Body of pancreas (tissue), 4 donors: Measurements from ENCODE around the gene MAGI3.

ENCODE experiments used
- POLR2A ChIP-seq, 3 donors: fragments of 450-650 bp; IDR thresholded peaks; one replicate each; pipeline ENCODE4 v1.6.1; 2016; ENCODE audit warnings: antibody characterized with exemption in 3 of 3, mild to moderate bottlenecking in 2 of 3
- TF ChIP-seq, protein P1 (sequence below), 7 experiments: fragments of 450-650 bp in 4 of 7; fragments of 200-600 bp in 3 of 7; sonication (generic) in 3 of 7; IDR thresholded peaks; one replicate each; pipeline ENCODE4 v1.5.1; 2016 to 2019; ENCODE audit warnings: antibody characterized with exemption in 7 of 7

DNA sequence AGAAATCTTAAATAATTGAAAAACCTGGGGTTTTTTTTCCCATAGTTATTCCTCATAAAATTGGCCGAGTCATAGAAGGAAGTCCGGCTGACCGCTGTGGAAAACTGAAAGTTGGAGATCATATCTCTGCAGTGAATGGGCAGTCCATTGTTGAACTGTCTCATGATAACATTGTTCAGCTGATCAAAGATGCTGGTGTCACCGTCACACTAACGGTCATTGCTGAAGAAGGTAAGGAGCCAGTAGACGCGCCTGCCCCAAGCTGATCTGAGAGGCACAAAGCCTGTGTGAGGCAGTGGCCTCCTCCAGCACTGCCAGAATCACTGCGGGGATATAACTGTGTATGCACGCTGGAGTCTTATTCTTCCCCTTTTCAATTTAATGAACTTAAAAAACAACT lies 268.7 kb downstream of the MAGI3 start:
- TF ChIP-seq, protein P1, sequence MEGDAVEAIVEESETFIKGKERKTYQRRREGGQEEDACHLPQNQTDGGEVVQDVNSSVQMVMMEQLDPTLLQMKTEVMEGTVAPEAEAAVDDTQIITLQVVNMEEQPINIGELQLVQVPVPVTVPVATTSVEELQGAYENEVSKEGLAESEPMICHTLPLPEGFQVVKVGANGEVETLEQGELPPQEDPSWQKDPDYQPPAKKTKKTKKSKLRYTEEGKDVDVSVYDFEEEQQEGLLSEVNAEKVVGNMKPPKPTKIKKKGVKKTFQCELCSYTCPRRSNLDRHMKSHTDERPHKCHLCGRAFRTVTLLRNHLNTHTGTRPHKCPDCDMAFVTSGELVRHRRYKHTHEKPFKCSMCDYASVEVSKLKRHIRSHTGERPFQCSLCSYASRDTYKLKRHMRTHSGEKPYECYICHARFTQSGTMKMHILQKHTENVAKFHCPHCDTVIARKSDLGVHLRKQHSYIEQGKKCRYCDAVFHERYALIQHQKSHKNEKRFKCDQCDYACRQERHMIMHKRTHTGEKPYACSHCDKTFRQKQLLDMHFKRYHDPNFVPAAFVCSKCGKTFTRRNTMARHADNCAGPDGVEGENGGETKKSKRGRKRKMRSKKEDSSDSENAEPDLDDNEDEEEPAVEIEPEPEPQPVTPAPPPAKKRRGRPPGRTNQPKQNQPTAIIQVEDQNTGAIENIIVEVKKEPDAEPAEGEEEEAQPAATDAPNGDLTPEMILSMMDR (IDR thresholded peaks at IDR 0.05) = no peak
- TF ChIP-seq POLR2A (IDR thresholded peaks at IDR 0.05) = no peak
